GM12878 (cell line): Measurements from ENCODE around the gene TRAPPC11. TPM values are rescaled to one million over a fixed set of nuclear protein-coding genes. Genes with fewer than 3 reads are reported as not detected.

Experiments used
- ATAC-seq: fragments of 200-7000 bp; cut with Tn5 transposase; 3 replicates; pipeline ENCODE4 v1.9.1; 2020; ENCODE audit warnings: mild to moderate bottlenecking, moderate library complexity
- BruUV-seq: library from RNA; stranded (reverse); fragments of 400-500 nt; replicated peaks from 2 replicates; lab custom pipeline; 2021; lab: Mats Ljungman, UMichigan
- CTCF ChIA-PET: fragments of 300-600 bp; sonication (Branson Sonifier 250); formaldehyde crosslinking; extraction: SDS; loops from one replicate; lab custom pipeline; 2021; ENCODE audit warnings: inconsistent platforms; lab: Yijun Ruan, JAX
- POLR2A ChIA-PET: fragments of 350-600 bp; formaldehyde crosslinking; extraction: SDS; loops from one replicate; lab custom pipeline; 2021; ENCODE audit warnings: inconsistent platforms; lab: Charles Lee
- RAD21 ChIA-PET: fragments of 300-600 bp; sonication (Branson Sonifier 250); formaldehyde crosslinking; loops from one replicate; lab custom pipeline; 2023; ENCODE audit warnings: antibody characterized with exemption; ENCODE audit not compliant: unreplicated experiment; lab: Charles Lee
- SMC1A ChIA-PET: fragments of 300-600 bp; sonication (Branson Sonifier 250); formaldehyde crosslinking; loops from one replicate; lab custom pipeline; 2023; ENCODE audit not compliant: unreplicated experiment, uncharacterized antibody; lab: Charles Lee
- DNase-seq: peaks from one replicate; pipeline ENCODE4 v3.0.0-alpha.2; 2011; ENCODE audit warnings: low read depth, low spot score
- FAIRE-seq: peaks from 3 replicates; lab custom pipeline; 2011; peaks lifted over from hg19 to GRCh38; lab: Jason Lieb, UNC
- H2AFZ ChIP-seq: 2 replicates; pipeline ENCODE4 v1.6.0; 2011; ENCODE audit warnings: low read depth, low read length, control low read depth; ENCODE audit not compliant: control insufficient read depth
- H3K27ac ChIP-seq: 2 replicates; pipeline ENCODE4 v1.5.1; 2011; ENCODE audit warnings: control low read depth; ENCODE audit not compliant: control insufficient read depth, insufficient read depth
- H3K27me3 ChIP-seq, 2 experiments: replicated peaks in 1 of 2; 2 replicates each; pipeline versions ENCODE4 v1.6.0 to v1.6.1; 2011; ENCODE audit warnings: low read length in 1 of 2; ENCODE audit not compliant: control insufficient read depth in 2 of 2, insufficient read depth in 2 of 2
- H3K36me3 ChIP-seq, 2 experiments: 2 replicates each; pipeline ENCODE4 v1.5.1; 2011; ENCODE audit warnings: low read length in 1 of 2; ENCODE audit not compliant: control insufficient read depth in 2 of 2, insufficient read depth in 2 of 2
- H3K4me1 ChIP-seq: 2 replicates; pipeline ENCODE4 v1.6.1; 2011; ENCODE audit warnings: mild to moderate bottlenecking, low read length, moderate library complexity, mixed read lengths; ENCODE audit not compliant: control insufficient read depth, insufficient read depth
- H3K4me2 ChIP-seq: 2 replicates; pipeline ENCODE4 v1.6.0; 2011; ENCODE audit warnings: control low read depth; ENCODE audit not compliant: control insufficient read depth, insufficient read depth
- H3K4me3 ChIP-seq: fragments of 200-600 bp; sonication (generic); 2 replicates; pipeline ENCODE4 v1.5.1; 2016
- H3K79me2 ChIP-seq: 2 replicates; pipeline ENCODE4 v1.6.0; 2011; ENCODE audit warnings: low read length; ENCODE audit not compliant: control insufficient read depth, insufficient read depth
- H3K9ac ChIP-seq: 2 replicates; pipeline ENCODE4 v1.8.0; 2011; ENCODE audit warnings: low read length, control low read depth, mixed read lengths; ENCODE audit not compliant: control insufficient read depth, insufficient read depth
- H3K9me3 ChIP-seq: replicated peaks from 3 replicates; pipeline ENCODE4 v1.5.1; 2011; ENCODE audit warnings: mild to moderate bottlenecking, low read length; ENCODE audit not compliant: control insufficient read depth, insufficient read depth
- H4K20me1 ChIP-seq: 2 replicates; pipeline ENCODE4 v1.6.0; 2011; ENCODE audit not compliant: control insufficient read depth, insufficient read depth
- BCL3 ChIP-seq: IDR thresholded peaks from 2 replicates; pipeline ENCODE4 v1.6.1; 2011; ENCODE audit warnings: borderline replicate concordance, low read depth, mild to moderate bottlenecking, moderate library complexity, low read length; ENCODE audit not compliant: insufficient read depth, poor library complexity, severe bottlenecking
- CHD1 ChIP-seq: IDR thresholded peaks from 2 replicates; pipeline ENCODE4 v1.6.1; 2012; ENCODE audit warnings: low read depth, low read length, improper control_type of control experiment
- MLLT1 ChIP-seq: fragments of 450-650 bp; IDR thresholded peaks from 2 replicates; pipeline ENCODE4 v1.6.1; 2016; ENCODE audit warnings: mild to moderate bottlenecking
- ZNF592 ChIP-seq: fragments of 450-650 bp; IDR thresholded peaks from 2 replicates; pipeline ENCODE4 v1.6.1; 2017; ENCODE audit warnings: mild to moderate bottlenecking, moderate library complexity
- WGBS: methylation state at CpG from one replicate; pipeline ENCODE4 v1.1.6; 2016; ENCODE audit warnings: low lambda C conversion rate; ENCODE audit not compliant: insufficient replicate concordance, insufficient coverage; ENCODE audit errors: missing lambda C conversion rate; 5-methylcytosine and 5-hydroxymethylcytosine counted together
- in situ Hi-C: fragments of 300-500 bp; cut with MboI; formaldehyde crosslinking; loops from 9 replicates; pipeline ENCODE4 v1.14.3; 2018; ENCODE audit warnings: mixed read lengths
- intact Hi-C: fragments of 100-400 bp; cut with micrococcal nuclease; formaldehyde crosslinking; loops from one replicate; pipeline ENCODE4 v1.14.2; 2022; ENCODE audit not compliant: unreplicated experiment
- polyA plus RNA-seq, 11 experiments: library from polyadenylated mRNA; depleted of rRNA in 4 of 11; unstranded in 6 of 11; stranded (reverse) in 5 of 11; fragments of >200 nt; fragmentation: Nextera tagmentation in 4 of 11; fragmentation: Illumina TruSeq in 1 of 11; extraction: Ambion mirVana in 4 of 11; extraction: Trizol in 1 of 11; gene quantifications; 1 replicate in 1 of 11; 2 replicates in 10 of 11; pipeline versions ENCODE4 v1.2.1 to v1.2.3, GENCODE V29; 2011 to 2016; ENCODE audit warnings: inconsistent platforms in 2 of 11, missing spikeins in 2 of 11, low read depth in 1 of 11
- total RNA-seq, 4 experiments: library from RNA; depleted of rRNA in 3 of 4; stranded (reverse); fragments of >200 nt in 3 of 4; fragmentation: Illumina TruSeq in 1 of 4; extraction: Trizol in 1 of 4; gene quantifications; 2 replicates each; pipeline versions ENCODE4 v1.2.1 to v1.2.3, GENCODE V29; 2013 to 2021

The TRAPPC11 gene
- total and polyA plus RNA-seq, 10 of the 15 experiments (the other 5 are each of a cell fraction or from before 2014, with no cell fraction given): 7.3 to 40.5 (median 22.3) TPM

GRCh38 chr4:183624548-183624947, 34.5 kb upstream of the TRAPPC11 start:
- TF ChIP-seq BCL3 (peak; percentile 74), CHD1 (no peak), MLLT1 (no peak), ZNF592 (no peak)
- Histone ChIP-seq H3K4me3 (no peak overlapping the region), H3K27ac (no peak overlapping the region), H3K9me3 (no peaks in the 10 kb centered on the region), H3K4me1 (no peaks in the 10 kb centered on the region), H3K9ac (no peak overlapping the region), H2AFZ (no peak overlapping the region), H3K79me2 (no peaks in the 10 kb centered on the region), H3K27me3 (peaks cover 0 to 2% of the 10 kb centered on the region in 2 experiments; a peak in 1 of 4 replicates), H3K4me2 (no peak overlapping the region), H3K36me3 (no peaks in the 10 kb centered on the region), H4K20me1 (no peaks in the 10 kb centered on the region)
- intact Hi-C loops: loop anchor here (10.0 kb wide), 2 partner anchors 470 to 540 kb away; no protein-coding TSS in a partner anchor
- CTCF ChIA-PET: interaction anchor here (1.1 kb wide), 1 partner anchor 43 kb away, joined by 4 read pairs; no protein-coding TSS in a partner anchor
- in situ Hi-C loops: no loop called here
- POLR2A ChIA-PET: no interaction called here
- WGBS: 30% methylated on average over 6 of the region's 6 CpGs
- SMC1A ChIA-PET: no interaction called here
- ATAC-seq (no peak), FAIRE-seq (no peak), DNase-seq (no peak)
- RAD21 ChIA-PET: no interaction called here
- BruUV-seq: no TSS peak
